Caco-2 (cell line): ENCODE data around the gene DDOST. TPM values are rescaled to one million over a fixed set of nuclear protein-coding genes. Genes with fewer than 3 reads are reported as not detected.

ENCODE experiments used
- BruUV-seq: library from RNA; stranded (reverse); fragments of 400-500 nt; replicated peaks from 2 replicates; lab custom pipeline; 2021; lab: Mats Ljungman, UMichigan
- CTCF ChIA-PET: fragments of 300-600 bp; sonication (Branson Sonifier 250); formaldehyde crosslinking; loops from one replicate; lab custom pipeline; 2022; ENCODE audit warnings: antibody characterized with exemption; lab: Charles Lee
- POLR2A ChIA-PET: fragments of 300-600 bp; sonication (Branson Sonifier 250); formaldehyde crosslinking; loops from one replicate; lab custom pipeline; 2022; ENCODE audit warnings: antibody characterized with exemption; lab: Charles Lee
- DNase-seq, 2 experiments: peaks; one replicate each; pipeline versions ENCODE4 v3.0.0 to v3.0.0-alpha.2; 2020 to 2022
- H3K27me3 ChIP-seq: replicated peaks from 2 replicates; pipeline ENCODE4 v1.6.0; 2011; ENCODE audit warnings: low read length; ENCODE audit not compliant: control insufficient read depth, insufficient read depth
- H3K36me3 ChIP-seq: 2 replicates; pipeline ENCODE4 v1.5.1; 2011; ENCODE audit warnings: low read length; ENCODE audit not compliant: control insufficient read depth, insufficient read depth
- H3K4me1 ChIP-seq: fragments of 250-450 bp; sonication (Bioruptor Pico); 2 replicates; pipeline ENCODE4 v1.5.1; 2020; ENCODE audit warnings: mild to moderate bottlenecking
- H3K4me3 ChIP-seq: 2 replicates; pipeline ENCODE4 v1.5.1; 2011; ENCODE audit warnings: low read depth, mild to moderate bottlenecking, control low read depth, low read length
- H3K9me3 ChIP-seq: fragments of 250-450 bp; sonication (Bioruptor Pico); 2 replicates; pipeline ENCODE4 v1.5.1; 2020; ENCODE audit warnings: mild to moderate bottlenecking, moderate library complexity
- H3K27ac Mint-ChIP-seq: one replicate; pipeline ENCODE4 v1.8.0; 2022; ENCODE audit warnings: mixed read lengths; ENCODE audit not compliant: unreplicated experiment
- H3K27me3 Mint-ChIP-seq: one replicate; pipeline ENCODE4 v1.8.0; 2022; ENCODE audit warnings: mixed read lengths; ENCODE audit not compliant: insufficient read depth, unreplicated experiment
- H3K36me3 Mint-ChIP-seq: one replicate; pipeline ENCODE4 v1.8.0; 2022; ENCODE audit warnings: mild to moderate bottlenecking, mixed read lengths; ENCODE audit not compliant: insufficient read depth, unreplicated experiment
- H3K4me1 Mint-ChIP-seq: one replicate; pipeline ENCODE4 v1.8.0; 2022; ENCODE audit warnings: low read depth, mixed read lengths; ENCODE audit not compliant: unreplicated experiment
- H3K4me3 Mint-ChIP-seq: one replicate; pipeline ENCODE4 v1.8.0; 2022; ENCODE audit warnings: mild to moderate bottlenecking, moderate library complexity, mixed read lengths; ENCODE audit not compliant: unreplicated experiment
- H3K9me3 Mint-ChIP-seq: one replicate; pipeline ENCODE4 v1.8.0; 2022; ENCODE audit warnings: mixed read lengths; ENCODE audit not compliant: unreplicated experiment
- CTCF ChIP-seq, 2 experiments: fragments of 200-600 bp in 1 of 2; IDR thresholded peaks; 1 replicate in 1 of 2; 2 replicates in 1 of 2; pipeline versions ENCODE4 v1.5.1 to v1.8.0; 2011 to 2022; ENCODE audit warnings: antibody characterized with exemption in 1 of 2, control low read depth in 1 of 2, inconsistent platforms in 1 of 2, low read depth in 1 of 2, low read length in 1 of 2, mild to moderate bottlenecking in 1 of 2, moderate library complexity in 1 of 2; ENCODE audit not compliant: insufficient read depth in 1 of 2, severe bottlenecking in 1 of 2, unreplicated experiment in 1 of 2
- intact Hi-C: fragments of 100-400 bp; cut with micrococcal nuclease; formaldehyde crosslinking; loops from one replicate; pipeline ENCODE4 v1.10.0; 2022; ENCODE audit not compliant: unreplicated experiment
- total RNA-seq: library from RNA; stranded (reverse); gene quantifications from 2 replicates; pipeline ENCODE4 v1.2.3, GENCODE V29; 2022

The DDOST gene
- total RNA-seq, 1 experiment from 2014 or later = 339 TPM

- ChIA-PET POLR2A (no interaction called here), CTCF (no interaction called here)
- H3K9me3 ChIP-seq = no peaks in the 10 kb centered on the region
- no peak for DNase-seq
- TF ChIP-seq CTCF (IDR thresholded peaks at IDR 0.05; ENCODE audit: insufficient read depth in 1 of 2, low read depth in 1 of 2, low read length in 1 of 2, severe bottlenecking in 1 of 2, unreplicated experiment in 1 of 2) = no peak
- BruUV-seq = no TSS peak
- no peaks in the 10 kb centered on the region for H3K27me3 ChIP-seq
- Mint-ChIP-seq H3K4me1 (no peaks in the 10 kb centered on the region), H3K9me3 (no peaks in the 10 kb centered on the region), H3K4me3 (no peak overlapping the region), H3K27ac (no peak overlapping the region), H3K27me3 (no peaks in the 10 kb centered on the region), H3K36me3 (no peaks in the 10 kb centered on the region)
- H3K36me3 ChIP-seq = no peaks in the 10 kb centered on the region
- H3K4me3 ChIP-seq = no peak overlapping the region
- intact Hi-C loops = no loop called here
- no peaks in the 10 kb centered on the region for H3K4me1 ChIP-seq
Measured at GRCh38 chr1:20684050-20684620, 23.0 kb upstream of the DDOST start.

- no peaks in the 10 kb centered on the region for H3K36me3 ChIP-seq
- Mint-ChIP-seq H3K4me3 (no peak overlapping the region), H3K36me3 (no peaks in the 10 kb centered on the region), H3K27ac (no peak overlapping the region), H3K4me1 (no peaks in the 10 kb centered on the region), H3K27me3 (no peaks in the 10 kb centered on the region), H3K9me3 (no peaks in the 10 kb centered on the region)
- intact Hi-C loops = no loop called here
- no peak overlapping the region for H3K4me3 ChIP-seq
- H3K27me3 ChIP-seq = no peaks in the 10 kb centered on the region
- CTCF ChIA-PET = no interaction called here
- no peaks in the 10 kb centered on the region for H3K9me3 ChIP-seq
- BruUV-seq = no TSS peak
- no peaks in the 10 kb centered on the region for H3K4me1 ChIP-seq
- DNase-seq = no peak
- POLR2A ChIA-PET = no interaction called here
- no peak for TF ChIP-seq CTCF (IDR thresholded peaks at IDR 0.05; ENCODE audit: insufficient read depth in 1 of 2, low read depth in 1 of 2, low read length in 1 of 2, severe bottlenecking in 1 of 2, unreplicated experiment in 1 of 2)
Measured at GRCh38 chr1:20683614-20684013, 22.4 kb upstream of the DDOST start.

- no peaks in the 10 kb centered on the region for H3K27me3 Mint-ChIP-seq
- no peaks in the 10 kb centered on the region for H3K9me3 Mint-ChIP-seq
- POLR2A ChIA-PET = no interaction called here
- Histone ChIP-seq H3K36me3 (no peaks in the 10 kb centered on the region), H3K27me3 (no peaks in the 10 kb centered on the region), H3K4me3 (no peak overlapping the region), H3K9me3 (no peaks in the 10 kb centered on the region), H3K4me1 (no peaks in the 10 kb centered on the region)
- H3K4me3 Mint-ChIP-seq = no peak overlapping the region
- intact Hi-C loops = no loop called here
- no TSS peak for BruUV-seq
- H3K4me1 Mint-ChIP-seq = no peaks in the 10 kb centered on the region
- DNase-seq = no peak
- CTCF ChIA-PET = interaction anchor here (0.6 kb wide), 1 partner anchor 14 kb away, joined by 4 read pairs; no protein-coding TSS in a partner anchor
- no peak for TF ChIP-seq CTCF (IDR thresholded peaks at IDR 0.05; ENCODE audit: insufficient read depth in 1 of 2, low read depth in 1 of 2, low read length in 1 of 2, severe bottlenecking in 1 of 2, unreplicated experiment in 1 of 2)
- H3K27ac Mint-ChIP-seq = no peak overlapping the region
- H3K36me3 Mint-ChIP-seq = no peaks in the 10 kb centered on the region
Measured at GRCh38 chr1:20682571-20683236, 21.5 kb upstream of the DDOST start.
